ENCODE data around the gene SEPTIN3. TPM values are rescaled to one million over a fixed set of nuclear protein-coding genes. Genes with fewer than 3 reads are reported as not detected.

SEPTIN3 gene, protein sequence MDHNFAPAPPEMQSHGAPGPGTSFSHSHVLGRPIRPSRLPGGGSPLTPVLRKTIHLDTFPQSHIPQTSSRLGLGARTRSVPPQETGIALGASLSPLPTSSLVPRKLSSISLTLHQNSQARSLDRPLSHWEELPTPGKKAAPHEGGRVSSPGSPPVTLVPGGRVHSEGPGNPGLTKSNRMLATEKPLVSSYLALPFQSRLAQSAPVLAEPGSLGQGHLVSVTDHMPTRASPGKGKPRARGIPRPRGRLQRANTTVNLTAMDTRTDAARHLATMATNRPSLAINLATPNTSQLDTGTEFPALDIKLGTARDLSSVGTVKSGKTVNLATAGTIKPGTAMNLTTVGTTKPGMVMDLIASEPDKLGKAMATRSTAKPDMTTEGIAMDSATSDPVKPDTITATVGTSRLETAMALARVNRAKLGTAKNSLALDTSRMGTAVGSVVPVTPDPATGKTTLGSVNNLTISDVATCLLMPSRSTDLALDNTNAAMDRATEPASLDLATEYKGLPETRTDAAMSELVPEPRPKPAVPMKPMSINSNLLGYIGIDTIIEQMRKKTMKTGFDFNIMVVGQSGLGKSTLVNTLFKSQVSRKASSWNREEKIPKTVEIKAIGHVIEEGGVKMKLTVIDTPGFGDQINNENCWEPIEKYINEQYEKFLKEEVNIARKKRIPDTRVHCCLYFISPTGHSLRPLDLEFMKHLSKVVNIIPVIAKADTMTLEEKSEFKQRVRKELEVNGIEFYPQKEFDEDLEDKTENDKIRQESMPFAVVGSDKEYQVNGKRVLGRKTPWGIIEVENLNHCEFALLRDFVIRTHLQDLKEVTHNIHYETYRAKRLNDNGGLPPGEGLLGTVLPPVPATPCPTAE
- total RNA-seq = 1.5 TPM

DNA sequence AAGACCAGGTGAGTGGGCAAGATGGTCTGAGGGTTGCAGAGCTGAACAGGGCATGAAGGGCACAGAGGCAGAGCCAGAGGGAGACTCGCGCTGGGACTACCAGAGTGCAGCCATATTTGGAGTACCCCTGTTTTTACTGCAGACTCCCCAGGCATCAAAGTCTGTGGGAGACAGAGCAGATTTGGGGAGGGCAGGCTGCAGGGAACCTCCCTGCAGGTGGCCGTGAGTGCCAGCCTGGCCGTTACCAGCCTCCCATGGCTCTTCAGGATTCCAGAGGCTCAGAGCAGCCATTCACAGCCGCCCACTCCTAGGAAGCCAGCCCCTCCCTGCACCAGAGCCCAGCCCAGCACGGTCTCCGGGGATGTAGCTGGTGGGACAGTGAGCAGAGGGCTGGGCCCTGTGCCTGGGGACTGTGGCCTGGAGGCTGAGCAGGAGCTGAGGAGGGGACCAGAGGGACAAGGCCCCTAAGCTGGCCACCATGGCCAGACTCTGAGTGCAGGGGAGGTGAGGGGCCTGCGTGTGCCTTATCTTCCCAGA, at the start of gene SEPTIN3:
Gene SEPTIN3 (plus strand): TSS at position 334 of the 537 bp plus-strand sequence. CDS start 2,050 bp downstream, outside the sequence.
- H3K9me3 ChIP-seq = no peaks in the 10 kb centered on the region
- TF ChIP-seq POLR2A (IDR thresholded peaks at IDR 0.05) = no peak
- TF ChIP-seq, protein P1, sequence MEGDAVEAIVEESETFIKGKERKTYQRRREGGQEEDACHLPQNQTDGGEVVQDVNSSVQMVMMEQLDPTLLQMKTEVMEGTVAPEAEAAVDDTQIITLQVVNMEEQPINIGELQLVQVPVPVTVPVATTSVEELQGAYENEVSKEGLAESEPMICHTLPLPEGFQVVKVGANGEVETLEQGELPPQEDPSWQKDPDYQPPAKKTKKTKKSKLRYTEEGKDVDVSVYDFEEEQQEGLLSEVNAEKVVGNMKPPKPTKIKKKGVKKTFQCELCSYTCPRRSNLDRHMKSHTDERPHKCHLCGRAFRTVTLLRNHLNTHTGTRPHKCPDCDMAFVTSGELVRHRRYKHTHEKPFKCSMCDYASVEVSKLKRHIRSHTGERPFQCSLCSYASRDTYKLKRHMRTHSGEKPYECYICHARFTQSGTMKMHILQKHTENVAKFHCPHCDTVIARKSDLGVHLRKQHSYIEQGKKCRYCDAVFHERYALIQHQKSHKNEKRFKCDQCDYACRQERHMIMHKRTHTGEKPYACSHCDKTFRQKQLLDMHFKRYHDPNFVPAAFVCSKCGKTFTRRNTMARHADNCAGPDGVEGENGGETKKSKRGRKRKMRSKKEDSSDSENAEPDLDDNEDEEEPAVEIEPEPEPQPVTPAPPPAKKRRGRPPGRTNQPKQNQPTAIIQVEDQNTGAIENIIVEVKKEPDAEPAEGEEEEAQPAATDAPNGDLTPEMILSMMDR (IDR thresholded peaks at IDR 0.05) = no peak
- TF ChIP-seq POLR2AphosphoS5 (IDR thresholded peaks at IDR 0.05; ENCODE audit: insufficient read depth in 1 of 2, low read depth in 1 of 2) = no peak
- no peak within 1 kb of the TSS for H3K4me3 ChIP-seq
- no peaks in the 10 kb centered on the region for H3K4me1 ChIP-seq
- no peak within 1 kb of the TSS for H3K27ac ChIP-seq
- H3K36me3 ChIP-seq = no peaks in the 10 kb centered on the region
- no peak for DNase-seq (ENCODE audit: extremely low spot score in 2 of 2)
- H3K27me3 ChIP-seq = no peaks in the 10 kb centered on the region
- intact Hi-C loops (cut with DNase I) = no loop called here

DNA sequence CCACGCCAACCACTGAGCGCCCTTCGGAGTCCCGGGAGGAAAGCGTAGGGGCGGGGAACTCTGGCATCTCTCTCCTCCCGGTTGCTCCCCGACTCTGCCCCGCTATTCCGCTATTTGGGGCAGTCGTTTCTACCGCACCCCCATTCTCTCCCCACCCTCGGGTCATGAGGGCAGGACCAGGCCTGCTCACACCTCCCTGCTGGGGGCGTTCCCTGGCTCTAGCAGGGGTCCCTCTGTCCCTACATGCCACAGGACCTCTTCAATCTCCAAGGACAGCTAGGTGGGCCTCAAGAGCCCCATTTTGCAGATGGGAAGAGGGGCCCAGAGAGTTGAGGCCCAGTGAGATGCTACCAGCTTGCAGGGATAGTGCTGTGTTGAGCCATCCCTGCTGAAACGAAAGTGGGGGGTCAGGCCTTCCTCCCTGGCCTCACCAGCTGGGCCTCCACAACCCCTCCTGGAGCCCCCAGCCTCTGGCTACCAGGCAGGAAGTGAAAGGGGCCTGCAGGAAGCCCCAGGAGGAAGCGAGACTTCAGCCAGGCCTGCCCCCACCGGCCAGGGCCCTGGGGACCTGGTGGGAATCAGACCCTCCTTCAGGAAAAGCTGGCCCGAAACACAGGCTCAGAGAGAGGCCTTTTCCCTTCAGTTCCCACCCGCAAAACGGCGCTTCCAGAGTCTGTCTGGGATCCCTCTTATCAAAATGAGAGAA, 48.8 kb upstream of the SEPTIN3 start:
- intact Hi-C loops (cut with DNase I) = no loop called here
- Histone ChIP-seq H3K4me3 (peak overlapping the region; percentile 44 to 48), H3K4me1 (peaks cover 16% of the 10 kb centered on the region), H3K27me3 (peaks cover 9% of the 10 kb centered on the region), H3K27ac (no peak overlapping the region), H3K36me3 (no peaks in the 10 kb centered on the region), H3K9me3 (no peaks in the 10 kb centered on the region)
- TF ChIP-seq POLR2A (IDR thresholded peaks at IDR 0.05) (no peak), POLR2AphosphoS5 (IDR thresholded peaks at IDR 0.05; ENCODE audit: insufficient read depth in 1 of 2, low read depth in 1 of 2) (no peak)
- TF ChIP-seq, protein P1 (IDR thresholded peaks at IDR 0.05) = no peak
- no peak for DNase-seq (ENCODE audit: extremely low spot score in 2 of 2)

DNA sequence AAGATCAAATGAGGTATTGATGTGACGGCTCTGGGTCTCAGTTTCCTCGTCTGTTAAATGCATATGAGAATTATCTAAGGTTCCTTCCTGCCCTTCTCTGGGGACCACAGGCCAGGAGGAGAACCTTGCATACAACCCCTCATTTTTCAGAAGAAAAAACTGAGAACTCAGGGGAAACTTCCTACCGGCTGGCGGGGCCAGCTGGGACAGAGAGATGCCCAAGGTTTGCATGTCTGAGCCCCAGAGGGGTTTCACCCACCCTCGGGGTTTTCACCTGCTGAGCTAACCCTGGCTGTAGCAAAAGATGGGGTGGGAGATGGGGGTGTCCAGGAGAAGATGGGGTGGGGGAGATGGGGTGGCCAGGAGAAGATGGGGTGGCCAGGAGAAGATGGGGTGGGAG, 46.9 kb upstream of the SEPTIN3 start:
- Histone ChIP-seq H3K9me3 (no peaks in the 10 kb centered on the region), H3K4me3 (no peak overlapping the region), H3K27me3 (peaks cover 4% of the 10 kb centered on the region), H3K4me1 (peaks cover 26% of the 10 kb centered on the region), H3K36me3 (no peaks in the 10 kb centered on the region), H3K27ac (no peak overlapping the region)
- DNase-seq (ENCODE audit: extremely low spot score in 2 of 2) = no peak
- no peak for TF ChIP-seq POLR2AphosphoS5 (IDR thresholded peaks at IDR 0.05; ENCODE audit: insufficient read depth in 1 of 2, low read depth in 1 of 2)
- TF ChIP-seq, protein P1 (IDR thresholded peaks at IDR 0.05) = no peak
- no peak for TF ChIP-seq POLR2A (IDR thresholded peaks at IDR 0.05)
- intact Hi-C loops (cut with DNase I) = no loop called here

DNA sequence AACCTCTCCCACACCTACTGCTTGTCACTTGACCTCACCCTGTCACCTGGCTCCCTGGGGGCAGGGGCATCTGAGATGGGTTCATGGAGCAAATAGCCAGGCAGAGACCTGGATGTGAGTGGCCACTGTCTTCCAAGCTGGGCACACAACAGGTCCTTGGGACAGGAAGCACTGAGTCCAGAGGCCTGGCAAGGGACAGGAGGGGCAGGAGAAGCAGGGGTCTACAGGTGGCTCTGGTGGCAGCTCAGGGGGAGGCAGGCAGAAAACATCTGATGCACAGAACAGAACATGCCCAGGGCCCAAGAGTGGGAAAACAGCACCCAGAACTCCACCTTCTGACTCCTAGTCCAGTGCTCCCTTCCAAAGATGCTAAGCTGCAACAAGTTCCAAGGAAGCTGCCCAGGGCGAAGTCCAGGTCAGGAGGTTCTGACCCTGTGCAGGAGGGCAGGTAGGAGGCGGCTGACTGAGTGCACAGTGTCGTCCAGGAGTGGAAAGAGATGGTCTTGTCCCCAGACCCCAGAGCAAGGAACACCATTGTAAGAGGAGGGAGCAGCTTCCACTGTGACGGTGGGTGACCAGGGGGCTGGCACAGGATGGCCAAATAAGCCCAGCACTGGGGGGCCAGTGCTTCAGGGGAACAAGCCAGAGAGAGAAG, 46.2 kb upstream of the SEPTIN3 start:
- Histone ChIP-seq H3K9me3 (no peaks in the 10 kb centered on the region), H3K36me3 (no peaks in the 10 kb centered on the region), H3K27me3 (no peaks in the 10 kb centered on the region), H3K27ac (no peak overlapping the region), H3K4me3 (no peak overlapping the region), H3K4me1 (peaks cover 26% of the 10 kb centered on the region)
- DNase-seq (ENCODE audit: extremely low spot score in 2 of 2) = no peak
- TF ChIP-seq POLR2AphosphoS5 (IDR thresholded peaks at IDR 0.05; ENCODE audit: insufficient read depth in 1 of 2, low read depth in 1 of 2) (no peak), POLR2A (IDR thresholded peaks at IDR 0.05) (no peak)
- TF ChIP-seq, protein P1 (IDR thresholded peaks at IDR 0.05) = no peak
- intact Hi-C loops (cut with DNase I) = no loop called here
